Keratinocyte (primary cell): ENCODE results near the gene ZDHHC1.

ENCODE experiments used
- EZH2 ChIP-seq: IDR thresholded peaks from one replicate; pipeline ENCODE4 v1.6.1; 2012; ENCODE audit warnings: inconsistent platforms, mild to moderate bottlenecking, low read length, moderate library complexity
- TF ChIP-seq, protein P1 (sequence below), 3 experiments: IDR thresholded peaks in 1 of 3; conservative IDR thresholded peaks in 1 of 3; optimal IDR thresholded peaks in 1 of 3; 2 replicates in 2 of 3; 3 replicates in 1 of 3; pipeline versions ENCODE3 to v1.5.1; 2011; ENCODE audit warnings: low read length in 3 of 3, mild to moderate bottlenecking in 3 of 3, moderate library complexity in 2 of 3, control low read depth in 1 of 3, inconsistent platforms in 1 of 3; ENCODE audit not compliant: insufficient read depth in 2 of 3; ENCODE audit errors: extremely low read depth in 1 of 3

DNA sequence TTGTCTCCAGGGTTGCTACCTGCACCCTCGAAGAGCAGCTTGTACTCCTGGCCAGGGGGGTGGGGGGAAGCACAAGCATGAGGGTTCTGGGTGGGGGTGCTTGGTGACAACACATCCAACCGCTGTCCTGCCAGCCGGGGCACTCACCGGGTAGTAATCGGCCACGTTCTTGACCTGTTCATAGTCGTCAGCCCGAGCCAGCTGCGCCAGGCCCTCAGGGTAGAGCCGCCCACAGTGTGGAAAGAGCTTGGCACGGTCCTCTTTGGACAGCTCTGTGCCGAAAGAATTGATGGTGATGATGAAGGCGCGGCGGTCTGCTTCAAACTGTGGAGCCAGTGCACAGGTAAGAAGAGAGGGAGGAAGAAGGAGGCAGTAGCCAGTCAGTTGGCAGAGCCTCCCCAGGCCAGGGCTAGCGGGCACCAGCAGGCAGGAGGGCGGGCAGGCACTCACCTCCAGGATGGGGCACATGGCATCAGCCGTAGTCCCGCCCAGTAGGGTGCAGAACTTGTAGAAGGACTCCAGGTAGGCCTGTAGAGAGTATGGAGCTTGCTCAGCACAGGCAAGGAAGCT, 22.6 kb upstream of the ZDHHC1 start:
- TF ChIP-seq EZH2 = no peak
- TF ChIP-seq, protein P1, sequence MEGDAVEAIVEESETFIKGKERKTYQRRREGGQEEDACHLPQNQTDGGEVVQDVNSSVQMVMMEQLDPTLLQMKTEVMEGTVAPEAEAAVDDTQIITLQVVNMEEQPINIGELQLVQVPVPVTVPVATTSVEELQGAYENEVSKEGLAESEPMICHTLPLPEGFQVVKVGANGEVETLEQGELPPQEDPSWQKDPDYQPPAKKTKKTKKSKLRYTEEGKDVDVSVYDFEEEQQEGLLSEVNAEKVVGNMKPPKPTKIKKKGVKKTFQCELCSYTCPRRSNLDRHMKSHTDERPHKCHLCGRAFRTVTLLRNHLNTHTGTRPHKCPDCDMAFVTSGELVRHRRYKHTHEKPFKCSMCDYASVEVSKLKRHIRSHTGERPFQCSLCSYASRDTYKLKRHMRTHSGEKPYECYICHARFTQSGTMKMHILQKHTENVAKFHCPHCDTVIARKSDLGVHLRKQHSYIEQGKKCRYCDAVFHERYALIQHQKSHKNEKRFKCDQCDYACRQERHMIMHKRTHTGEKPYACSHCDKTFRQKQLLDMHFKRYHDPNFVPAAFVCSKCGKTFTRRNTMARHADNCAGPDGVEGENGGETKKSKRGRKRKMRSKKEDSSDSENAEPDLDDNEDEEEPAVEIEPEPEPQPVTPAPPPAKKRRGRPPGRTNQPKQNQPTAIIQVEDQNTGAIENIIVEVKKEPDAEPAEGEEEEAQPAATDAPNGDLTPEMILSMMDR (optimal IDR thresholded peaks at IDR 0.05 in 1 of 3, IDR thresholded peaks at IDR 0.05 in 1 of 3, conservative IDR thresholded peaks at IDR 0.05 in 1 of 3; ENCODE audit: extremely low read depth in 1 of 3, insufficient read depth in 2 of 3, low read length in 3 of 3) = no peak
